GM23338 (cell line): Measurements from ENCODE around the gene G3BP1.

Experiments used
- CREB1 ChIP-seq: fragments of 250-450 bp; sonication (Bioruptor Pico); IDR thresholded peaks from 2 replicates; pipeline ENCODE4 v1.5.0; 2020; ENCODE audit warnings: low read depth, mild to moderate bottlenecking, moderate library complexity
- ETS1 ChIP-seq: IDR thresholded peaks from 2 replicates; pipeline ENCODE4 v1.6.1; 2016; ENCODE audit warnings: antibody characterized with exemption
- EZH2 ChIP-seq: fragments of 200-600 bp; sonication (generic); IDR thresholded peaks from one replicate; pipeline ENCODE4 v1.8.0; 2017; ENCODE audit warnings: antibody characterized with exemption, mild to moderate bottlenecking, low read depth; ENCODE audit not compliant: unreplicated experiment
- EZH2phosphoT487 ChIP-seq: fragments of 200-600 bp; sonication (generic); IDR thresholded peaks from one replicate; pipeline ENCODE4 v1.8.1; 2018; ENCODE audit warnings: antibody characterized with exemption; ENCODE audit not compliant: unreplicated experiment
- POLR2AphosphoS5 ChIP-seq: IDR thresholded peaks from 2 replicates; pipeline ENCODE4 v1.6.1; 2016; ENCODE audit warnings: antibody characterized with exemption, low read depth
- STAT1 ChIP-seq: IDR thresholded peaks from one replicate; pipeline ENCODE4 v1.6.1; 2016; ENCODE audit warnings: antibody characterized with exemption; ENCODE audit not compliant: unreplicated experiment
- ZNF331 ChIP-seq: fragments of 250-450 bp; sonication (Bioruptor Pico); IDR thresholded peaks from 2 replicates; pipeline ENCODE4 v1.5.0; 2020; ENCODE audit warnings: low read depth, mild to moderate bottlenecking, moderate library complexity
- TF ChIP-seq, protein P1 (sequence below), 2 experiments: fragments of 200-600 bp in 1 of 2; sonication (generic) in 1 of 2; conservative IDR thresholded peaks; 2 replicates each; pipeline versions ENCODE4 v1.5.1 to v1.6.1; 2016 to 2017; ENCODE audit warnings: antibody characterized with exemption in 2 of 2, low read depth in 2 of 2, mild to moderate bottlenecking in 2 of 2, moderate library complexity in 1 of 2
- TF ChIP-seq, protein P2 (sequence below): IDR thresholded peaks from one replicate; pipeline ENCODE4 v1.6.1; 2018; ENCODE audit warnings: antibody characterized with exemption; ENCODE audit not compliant: unreplicated experiment

DNA sequence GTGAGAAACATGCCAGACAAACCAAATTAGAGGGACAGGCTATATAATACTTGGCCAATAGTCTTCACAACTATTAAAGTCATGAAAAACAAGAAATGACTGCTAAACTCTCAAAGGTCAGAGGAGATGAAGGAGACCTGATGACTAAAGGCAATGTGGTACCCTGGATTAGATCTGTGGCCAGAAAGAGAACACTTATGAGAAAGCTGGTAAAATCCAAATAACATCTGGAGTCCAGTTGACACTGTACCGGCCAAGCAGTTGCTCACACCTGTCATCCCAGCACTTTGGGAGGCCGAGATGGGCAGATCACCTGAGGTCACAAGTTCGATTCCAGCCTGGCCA is 37.7 kb upstream of the G3BP1 start:
- TF ChIP-seq, protein P1, sequence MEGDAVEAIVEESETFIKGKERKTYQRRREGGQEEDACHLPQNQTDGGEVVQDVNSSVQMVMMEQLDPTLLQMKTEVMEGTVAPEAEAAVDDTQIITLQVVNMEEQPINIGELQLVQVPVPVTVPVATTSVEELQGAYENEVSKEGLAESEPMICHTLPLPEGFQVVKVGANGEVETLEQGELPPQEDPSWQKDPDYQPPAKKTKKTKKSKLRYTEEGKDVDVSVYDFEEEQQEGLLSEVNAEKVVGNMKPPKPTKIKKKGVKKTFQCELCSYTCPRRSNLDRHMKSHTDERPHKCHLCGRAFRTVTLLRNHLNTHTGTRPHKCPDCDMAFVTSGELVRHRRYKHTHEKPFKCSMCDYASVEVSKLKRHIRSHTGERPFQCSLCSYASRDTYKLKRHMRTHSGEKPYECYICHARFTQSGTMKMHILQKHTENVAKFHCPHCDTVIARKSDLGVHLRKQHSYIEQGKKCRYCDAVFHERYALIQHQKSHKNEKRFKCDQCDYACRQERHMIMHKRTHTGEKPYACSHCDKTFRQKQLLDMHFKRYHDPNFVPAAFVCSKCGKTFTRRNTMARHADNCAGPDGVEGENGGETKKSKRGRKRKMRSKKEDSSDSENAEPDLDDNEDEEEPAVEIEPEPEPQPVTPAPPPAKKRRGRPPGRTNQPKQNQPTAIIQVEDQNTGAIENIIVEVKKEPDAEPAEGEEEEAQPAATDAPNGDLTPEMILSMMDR (conservative IDR thresholded peaks at IDR 0.05; ENCODE audit: low read depth in 2 of 2), result no peak
- TF ChIP-seq EZH2 (no peak), EZH2phosphoT487 (no peak), POLR2AphosphoS5 (no peak), CREB1 (CRISPR knock-in tag) (no peak), ETS1 (no peak), ZNF331 (CRISPR knock-in tag) (no peak), STAT1 (no peak)
- TF ChIP-seq, protein P2, sequence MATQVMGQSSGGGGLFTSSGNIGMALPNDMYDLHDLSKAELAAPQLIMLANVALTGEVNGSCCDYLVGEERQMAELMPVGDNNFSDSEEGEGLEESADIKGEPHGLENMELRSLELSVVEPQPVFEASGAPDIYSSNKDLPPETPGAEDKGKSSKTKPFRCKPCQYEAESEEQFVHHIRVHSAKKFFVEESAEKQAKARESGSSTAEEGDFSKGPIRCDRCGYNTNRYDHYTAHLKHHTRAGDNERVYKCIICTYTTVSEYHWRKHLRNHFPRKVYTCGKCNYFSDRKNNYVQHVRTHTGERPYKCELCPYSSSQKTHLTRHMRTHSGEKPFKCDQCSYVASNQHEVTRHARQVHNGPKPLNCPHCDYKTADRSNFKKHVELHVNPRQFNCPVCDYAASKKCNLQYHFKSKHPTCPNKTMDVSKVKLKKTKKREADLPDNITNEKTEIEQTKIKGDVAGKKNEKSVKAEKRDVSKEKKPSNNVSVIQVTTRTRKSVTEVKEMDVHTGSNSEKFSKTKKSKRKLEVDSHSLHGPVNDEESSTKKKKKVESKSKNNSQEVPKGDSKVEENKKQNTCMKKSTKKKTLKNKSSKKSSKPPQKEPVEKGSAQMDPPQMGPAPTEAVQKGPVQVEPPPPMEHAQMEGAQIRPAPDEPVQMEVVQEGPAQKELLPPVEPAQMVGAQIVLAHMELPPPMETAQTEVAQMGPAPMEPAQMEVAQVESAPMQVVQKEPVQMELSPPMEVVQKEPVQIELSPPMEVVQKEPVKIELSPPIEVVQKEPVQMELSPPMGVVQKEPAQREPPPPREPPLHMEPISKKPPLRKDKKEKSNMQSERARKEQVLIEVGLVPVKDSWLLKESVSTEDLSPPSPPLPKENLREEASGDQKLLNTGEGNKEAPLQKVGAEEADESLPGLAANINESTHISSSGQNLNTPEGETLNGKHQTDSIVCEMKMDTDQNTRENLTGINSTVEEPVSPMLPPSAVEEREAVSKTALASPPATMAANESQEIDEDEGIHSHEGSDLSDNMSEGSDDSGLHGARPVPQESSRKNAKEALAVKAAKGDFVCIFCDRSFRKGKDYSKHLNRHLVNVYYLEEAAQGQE, result no peak
